Testis (tissue), 3 donors: ENCODE results near the gene LYSMD2. TPM values are rescaled to one million over a fixed set of nuclear protein-coding genes. Genes with fewer than 3 reads are reported as not detected.

ENCODE experiments used
- DNase-seq: peaks from one replicate; pipeline ENCODE4 v3.0.0-alpha.2; 2019
- H3K27ac ChIP-seq, 2 donors: fragments of 200-600 bp; sonication (generic); one replicate each; pipeline ENCODE4 v1.5.1; 2019
- H3K27me3 ChIP-seq: fragments of 200-600 bp; sonication (generic); one replicate; pipeline ENCODE4 v1.5.1; 2019
- H3K36me3 ChIP-seq: fragments of 200-600 bp; sonication (generic); one replicate; pipeline ENCODE4 v1.5.1; 2017; ENCODE audit warnings: low read depth; ENCODE audit errors: missing control alignments
- H3K4me1 ChIP-seq: fragments of 200-600 bp; sonication (generic); one replicate; pipeline ENCODE4 v1.5.1; 2019
- H3K4me3 ChIP-seq, 2 donors: fragments of 200-600 bp; sonication (generic); one replicate each; pipeline ENCODE4 v1.5.1; 2017 to 2019
- H3K9me3 ChIP-seq: fragments of 200-600 bp; sonication (generic); one replicate; pipeline ENCODE4 v1.5.1; 2017
- CTCF ChIP-seq, 3 experiments: fragments of 450-650 bp in 2 of 3; fragments of 200-600 bp in 1 of 3; sonication (generic) in 1 of 3; IDR thresholded peaks; one replicate each; pipeline ENCODE4 v1.5.1; 2016 to 2019; ENCODE audit warnings: antibody characterized with exemption in 3 of 3, mild to moderate bottlenecking in 2 of 3, moderate library complexity in 1 of 3
- POLR2A ChIP-seq: fragments of 450-650 bp; IDR thresholded peaks from one replicate; pipeline ENCODE4 v1.6.1; 2017; ENCODE audit warnings: antibody characterized with exemption, mild to moderate bottlenecking, moderate library complexity
- WGBS, 2 donors: methylation state at CpG; one replicate each; pipeline ENCODE4 v1.1.5; 2018; 5-methylcytosine and 5-hydroxymethylcytosine counted together
- intact Hi-C: fragments of 100-400 bp; cut with DNase I; formaldehyde crosslinking; loops from one replicate; pipeline ENCODE4 v1.15.1; 2023; ENCODE audit warnings: low total_unique reads
- polyA plus RNA-seq: library from polyadenylated mRNA; stranded (reverse); fragments of 350-450 nt; fragmentation: Illumina TruSeq; extraction: RNeasy Lipid Tissue Mini Kit (QIAGEN cat#74804); gene quantifications from one replicate; pipeline ENCODE4 v1.2.3, GENCODE V29; 2014; ENCODE audit warnings: low read depth, low replicate concordance; ENCODE audit not compliant: insufficient read depth
- total RNA-seq, 2 donors: library from RNA; depleted of rRNA; stranded (reverse); fragments of >200 nt; gene quantifications; one replicate each; pipeline ENCODE4 v1.2.3, GENCODE V29; 2016

LYSMD2 gene
- total and polyA plus RNA-seq, 3 donors from 2014 or later: 18.7 to 21.1 (median 19.9) TPM

GRCh38 chr15:51735228-51736010 is 2.0 kb downstream of the LYSMD2 start:
- H3K4me1 ChIP-seq: peaks cover 16% of the 10 kb centered on the region
- no peak for DNase-seq
- no peaks in the 10 kb centered on the region for H3K36me3 ChIP-seq
- intact Hi-C loops: no loop called here
- no peaks in the 10 kb centered on the region for H3K9me3 ChIP-seq
- TF ChIP-seq CTCF (IDR thresholded peaks at IDR 0.05) (no peak), POLR2A (no peak)
- H3K27ac ChIP-seq: no peak overlapping the region
- no peak overlapping the region for H3K4me3 ChIP-seq
- no peaks in the 10 kb centered on the region for H3K27me3 ChIP-seq
- 74 to 84% methylated on average over 5 of the region's 5 CpGs for WGBS, 2 donors

GRCh38 chr15:51732646-51733045 is 4.8 kb downstream of the LYSMD2 start:
- Histone ChIP-seq H3K4me3 (no peak overlapping the region), H3K27me3 (no peaks in the 10 kb centered on the region), H3K4me1 (peaks cover 6% of the 10 kb centered on the region), H3K36me3 (no peaks in the 10 kb centered on the region), H3K27ac (no peak overlapping the region), H3K9me3 (no peaks in the 10 kb centered on the region)
- 82 to 90% methylated on average over 2 of the region's 2 CpGs for WGBS, 2 donors
- no peak for DNase-seq
- intact Hi-C loops: no loop called here
- TF ChIP-seq CTCF (IDR thresholded peaks at IDR 0.05): no peak

DNA sequence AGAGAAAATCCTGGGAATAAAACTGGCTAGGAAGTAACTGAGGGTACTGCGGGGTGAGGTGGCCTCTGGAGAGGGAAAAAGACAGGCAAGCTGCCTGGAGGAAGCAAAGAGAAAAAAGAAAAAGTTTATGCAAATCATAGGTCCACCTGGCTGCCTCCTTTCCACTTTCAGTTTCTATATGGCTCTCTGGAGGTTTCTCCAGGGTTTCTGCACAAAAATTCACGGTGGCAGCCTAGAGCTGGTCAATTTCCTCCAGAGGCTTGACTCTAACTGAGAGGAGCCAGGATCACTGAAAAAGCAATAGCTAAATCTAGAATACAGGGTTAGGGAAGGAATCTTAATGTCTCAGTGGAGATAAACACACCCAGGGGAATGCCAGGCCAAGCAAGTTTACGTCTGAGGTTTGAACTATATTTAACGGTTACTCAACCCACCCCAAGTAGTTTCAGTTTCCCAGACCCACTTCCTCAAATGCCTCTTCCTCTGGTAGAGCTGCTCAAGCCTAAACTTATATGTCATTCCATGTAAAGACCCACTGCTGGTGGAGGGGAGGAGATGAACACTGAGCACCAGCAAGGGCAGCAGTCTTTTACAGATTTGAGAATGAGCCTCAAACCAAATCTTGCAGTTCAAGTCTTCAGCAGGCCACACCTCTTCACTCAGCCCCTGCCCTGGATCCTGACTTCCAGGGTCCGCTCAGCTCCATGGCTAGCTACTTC is 5.7 kb downstream of the LYSMD2 start:
- H3K27me3 ChIP-seq: no peaks in the 10 kb centered on the region
- no peak for DNase-seq
- no peak for TF ChIP-seq POLR2A
- no peak for TF ChIP-seq CTCF (IDR thresholded peaks at IDR 0.05)
- H3K36me3 ChIP-seq: no peaks in the 10 kb centered on the region
- WGBS, 2 donors: 42 to 65% methylated on average over 5 of the region's 5 CpGs
- H3K4me1 ChIP-seq: peaks cover 6% of the 10 kb centered on the region
- intact Hi-C loops: no loop called here
- H3K9me3 ChIP-seq: no peaks in the 10 kb centered on the region
- peak overlapping the region in 1 of 2 donors; percentile 14 for H3K27ac ChIP-seq
- no peak overlapping the region for H3K4me3 ChIP-seq

DNA sequence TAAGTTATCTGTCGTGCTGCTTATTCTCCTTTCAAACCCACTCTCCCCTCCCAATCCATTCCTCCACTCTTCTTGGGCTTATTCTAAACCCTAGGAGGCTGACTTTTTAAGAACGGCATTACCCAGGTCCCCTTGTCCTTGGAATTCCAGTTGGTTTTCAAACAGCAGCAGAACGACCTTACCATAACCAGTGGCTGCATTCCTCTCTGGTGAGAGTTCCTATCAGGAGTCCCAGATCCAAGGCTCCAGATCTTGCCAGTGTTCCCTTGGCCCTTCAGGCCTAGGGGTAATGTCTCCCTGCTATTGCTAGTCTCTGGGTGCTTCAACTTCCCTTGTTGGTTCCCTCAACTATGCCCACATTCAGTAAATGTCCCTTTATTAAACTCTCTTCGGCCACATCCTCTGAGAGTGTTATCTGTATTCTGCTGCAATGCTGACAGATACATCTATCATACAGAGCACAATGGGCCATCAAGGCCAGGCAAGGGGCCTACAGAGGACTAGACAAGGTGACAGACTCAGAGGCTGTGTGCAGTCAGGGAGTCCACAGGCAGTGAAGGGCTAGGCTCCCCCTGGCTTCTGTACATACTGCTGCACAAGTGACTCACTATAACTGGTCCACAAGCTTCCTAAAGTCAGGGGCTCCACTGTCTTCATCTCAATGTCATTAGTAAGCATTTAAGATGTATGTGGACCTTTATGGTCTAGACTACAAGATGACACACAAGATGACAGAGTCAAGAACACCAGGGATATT is 10.1 kb downstream of the LYSMD2 start:
- Histone ChIP-seq H3K36me3 (no peaks in the 10 kb centered on the region), H3K4me1 (peaks cover 10% of the 10 kb centered on the region), H3K9me3 (no peaks in the 10 kb centered on the region), H3K27ac (no peak overlapping the region), H3K27me3 (no peaks in the 10 kb centered on the region), H3K4me3 (no peak overlapping the region)
- intact Hi-C loops: no loop called here
- no peak for DNase-seq
- TF ChIP-seq POLR2A (no peak), CTCF (IDR thresholded peaks at IDR 0.05) (no peak)
- 70 to 71% methylated on average over 4 of the region's 4 CpGs for WGBS, 2 donors
